Mesenchymal stem cell (in vitro differentiated cells and primary cell): ENCODE measurements around the gene TSSK6.

Source experiments
- DNase-seq: peaks from one replicate; pipeline ENCODE4 v3.0.0-alpha.2; 2013
- H2AFZ ChIP-seq: one replicate; pipeline ENCODE4 v1.6.1; 2013; ENCODE audit warnings: low read depth, mild to moderate bottlenecking, control low read depth, inconsistent platforms, low read length, moderate library complexity
- H2AK5ac ChIP-seq: 2 replicates; pipeline ENCODE4 v1.6.1; 2013; ENCODE audit warnings: low read length, moderate library complexity, mild to moderate bottlenecking, inconsistent platforms; ENCODE audit not compliant: severe bottlenecking
- H2BK120ac ChIP-seq: one replicate; pipeline ENCODE4 v1.6.1; 2013; ENCODE audit warnings: low read depth, mild to moderate bottlenecking, inconsistent platforms, low read length, moderate library complexity
- H2BK12ac ChIP-seq, 2 experiments: one replicate each; pipeline ENCODE4 v1.6.1; 2013; ENCODE audit warnings: inconsistent platforms in 2 of 2, low read length in 2 of 2, mild to moderate bottlenecking in 2 of 2, moderate library complexity in 2 of 2, control low read depth in 1 of 2
- H2BK15ac ChIP-seq: one replicate; pipeline ENCODE4 v1.6.1; 2013; ENCODE audit warnings: mild to moderate bottlenecking, low read depth, inconsistent platforms; ENCODE audit not compliant: poor library complexity, severe bottlenecking
- H2BK5ac ChIP-seq: 2 replicates; pipeline ENCODE4 v1.6.1; 2013; ENCODE audit warnings: low read depth, mild to moderate bottlenecking, low read length, control low read depth, inconsistent platforms; ENCODE audit not compliant: poor library complexity, severe bottlenecking
- H3K14ac ChIP-seq, 2 experiments: one replicate each; pipeline ENCODE4 v1.6.1; 2013; ENCODE audit warnings: inconsistent platforms in 2 of 2, low read length in 2 of 2, control low read depth in 1 of 2, mild to moderate bottlenecking in 1 of 2, moderate library complexity in 1 of 2
- H3K18ac ChIP-seq, 2 experiments: one replicate each; pipeline ENCODE4 v1.6.1; 2013; ENCODE audit warnings: inconsistent platforms in 2 of 2, low read length in 2 of 2, control low read depth in 1 of 2, low read depth in 1 of 2, mild to moderate bottlenecking in 1 of 2
- H3K23ac ChIP-seq, 2 experiments: one replicate each; pipeline ENCODE4 v1.6.1; 2013; ENCODE audit warnings: inconsistent platforms in 2 of 2, low read length in 2 of 2, mild to moderate bottlenecking in 2 of 2, moderate library complexity in 2 of 2, control low read depth in 1 of 2
- H3K27ac ChIP-seq: 2 replicates; pipeline ENCODE4 v1.5.1; 2013; ENCODE audit warnings: mild to moderate bottlenecking, moderate library complexity, low read length, control low read depth, inconsistent platforms; ENCODE audit not compliant: poor library complexity, severe bottlenecking
- H3K27me3 ChIP-seq, 2 experiments: 2 replicates each; pipeline versions ENCODE4 v1.6.1 to v1.7.0; 2013; ENCODE audit warnings: low read length in 2 of 2, mild to moderate bottlenecking in 2 of 2, moderate library complexity in 2 of 2, control low read depth in 1 of 2, inconsistent platforms in 1 of 2; ENCODE audit not compliant: control insufficient read depth in 1 of 2, insufficient read depth in 1 of 2
- H3K36me3 ChIP-seq, 2 experiments: 2 replicates each; pipeline versions ENCODE4 v1.6.1 to v1.7.0; 2013; ENCODE audit warnings: low read length in 2 of 2, control low read depth in 1 of 2, inconsistent platforms in 1 of 2, low read depth in 1 of 2, mild to moderate bottlenecking in 1 of 2; ENCODE audit not compliant: insufficient read depth in 2 of 2, control insufficient read depth in 1 of 2
- H3K4ac ChIP-seq, 2 experiments: one replicate each; pipeline ENCODE4 v1.6.1; 2013; ENCODE audit warnings: inconsistent platforms in 2 of 2, low read length in 2 of 2, mild to moderate bottlenecking in 2 of 2, moderate library complexity in 2 of 2, control low read depth in 1 of 2, low read depth in 1 of 2
- H3K4me1 ChIP-seq: 2 replicates; pipeline ENCODE4 v1.6.1; 2013; ENCODE audit warnings: low read depth, low read length, control low read depth; ENCODE audit not compliant: control insufficient read depth, insufficient read depth
- H3K4me2 ChIP-seq: 2 replicates; pipeline ENCODE4 v1.6.1; 2013; ENCODE audit warnings: low read length, mild to moderate bottlenecking, inconsistent platforms; ENCODE audit not compliant: poor library complexity, severe bottlenecking
- H3K4me3 ChIP-seq, 2 experiments: 2 replicates each; pipeline versions ENCODE4 v1.5.1 to v1.7.0; 2013; ENCODE audit warnings: low read length in 2 of 2, mild to moderate bottlenecking in 2 of 2, control low read depth in 1 of 2, low read depth in 1 of 2; ENCODE audit not compliant: insufficient read depth in 1 of 2
- H3K79me1 ChIP-seq: replicated peaks from 2 replicates; pipeline ENCODE4 v1.6.1; 2013; ENCODE audit warnings: mild to moderate bottlenecking, control low read depth, low read length, inconsistent platforms; ENCODE audit not compliant: poor library complexity, severe bottlenecking
- H3K9ac ChIP-seq: 2 replicates; pipeline ENCODE4 v1.7.0; 2013; ENCODE audit warnings: mild to moderate bottlenecking, low read length, moderate library complexity
- H3K9me3 ChIP-seq: 2 replicates; pipeline ENCODE4 v1.7.0; 2013; ENCODE audit warnings: mild to moderate bottlenecking, low read length; ENCODE audit not compliant: control insufficient read depth
- H4K8ac ChIP-seq: one replicate; pipeline ENCODE4 v1.6.1; 2013; ENCODE audit warnings: inconsistent platforms, mild to moderate bottlenecking, low read length, moderate library complexity
- H4K91ac ChIP-seq: one replicate; pipeline ENCODE4 v1.6.1; 2013; ENCODE audit warnings: mild to moderate bottlenecking, low read length, inconsistent platforms
- WGBS: methylation state at CpG from one replicate; pipeline ENCODE4 v1.1.7; 2013; ENCODE audit warnings: mixed read lengths; 5-methylcytosine and 5-hydroxymethylcytosine counted together

Gene TSSK6

DNA sequence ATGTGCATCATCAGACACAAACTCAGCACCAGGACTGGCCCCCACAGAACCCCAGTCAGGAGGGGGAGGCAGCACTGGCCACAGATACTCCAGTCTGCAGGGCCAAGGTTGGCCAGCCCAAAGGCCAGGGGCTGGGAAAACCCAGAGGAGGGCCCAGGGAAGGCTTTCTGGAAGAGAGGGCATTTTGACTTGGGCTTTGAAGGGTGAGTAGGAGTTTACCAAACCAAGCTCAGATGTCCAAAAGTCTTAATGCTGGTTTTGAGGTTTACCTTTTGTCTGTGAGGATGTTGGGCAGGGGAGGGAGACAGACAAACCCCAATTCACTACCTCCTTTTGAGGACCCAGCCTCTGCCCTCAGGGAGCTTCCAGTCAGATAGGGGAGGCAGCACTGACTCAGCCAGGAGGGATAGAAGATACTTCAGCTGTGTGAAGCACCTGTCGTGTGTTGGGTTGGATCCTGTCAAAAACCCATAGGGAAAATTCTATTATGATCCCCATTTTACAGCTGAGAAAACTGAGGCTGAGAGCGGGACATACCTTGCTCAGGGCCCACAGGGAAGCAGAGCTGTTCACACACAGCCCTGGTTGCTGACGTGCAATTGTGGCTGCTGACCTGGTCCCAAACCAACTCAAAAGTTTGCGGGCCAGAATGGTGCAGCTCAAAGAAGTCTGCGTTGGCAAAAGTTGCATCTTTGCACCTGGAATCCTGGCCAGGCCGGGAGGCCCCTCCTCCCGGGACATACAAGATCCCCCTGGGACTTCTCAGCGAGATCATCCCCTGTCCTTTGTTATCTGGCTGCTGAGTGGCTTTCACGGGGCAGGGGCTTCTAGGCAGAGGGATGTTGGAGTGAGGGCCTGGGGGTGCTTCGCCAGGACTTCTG is 35.9 kb upstream of the TSSK6 start:
- H2AK5ac ChIP-seq = no peak overlapping the region
- no peak overlapping the region for H3K4ac ChIP-seq
- 86% methylated on average over 10 of the region's 10 CpGs for WGBS
- H3K27ac ChIP-seq = no peak overlapping the region
- no peak overlapping the region for H2BK12ac ChIP-seq
- no peaks in the 10 kb centered on the region for H3K36me3 ChIP-seq
- H2BK15ac ChIP-seq = no peak overlapping the region
- H3K14ac ChIP-seq = no peak overlapping the region
- no peak overlapping the region for H2BK120ac ChIP-seq
- peaks cover 0 to 53% of the 10 kb centered on the region in 2 experiments for H3K27me3 ChIP-seq
- no peak overlapping the region for H2AFZ ChIP-seq
- H3K4me3 ChIP-seq = no peak overlapping the region
- H3K9ac ChIP-seq = no peak overlapping the region
- H4K8ac ChIP-seq = no peak overlapping the region
- no peak overlapping the region for H3K18ac ChIP-seq
- no peaks in the 10 kb centered on the region for H3K9me3 ChIP-seq
- peaks cover 19% of the 10 kb centered on the region for H3K4me1 ChIP-seq
- H4K91ac ChIP-seq = no peak overlapping the region
- H3K23ac ChIP-seq = no peak overlapping the region
- no peak overlapping the region for H2BK5ac ChIP-seq
- no peak overlapping the region for H3K4me2 ChIP-seq
- DNase-seq = no peak
- no peaks in the 10 kb centered on the region for H3K79me1 ChIP-seq

DNA sequence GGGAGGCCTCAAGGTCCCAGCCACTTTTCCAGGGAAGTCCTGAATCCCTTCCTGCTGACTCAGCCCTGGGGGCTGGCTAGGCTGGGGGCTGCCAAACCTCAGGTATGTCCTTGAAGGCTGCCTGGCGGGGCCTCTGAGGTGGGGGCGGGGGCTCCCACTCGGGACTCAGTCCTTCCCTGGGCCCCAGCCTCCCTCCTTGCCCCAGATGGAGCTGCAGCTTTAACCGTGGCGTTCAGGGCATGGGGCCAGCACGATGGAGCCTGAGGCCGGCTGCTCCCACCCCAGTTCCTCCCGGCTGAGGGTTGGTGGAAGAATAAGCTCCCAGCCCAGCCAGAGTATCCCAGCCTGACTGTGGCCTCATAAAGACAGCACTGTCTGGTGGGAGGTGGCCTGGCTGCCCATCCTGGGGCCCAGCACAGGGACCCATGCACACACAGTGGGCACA is 35.2 kb upstream of the TSSK6 start:
- Histone ChIP-seq H3K4me3 (no peak overlapping the region), H3K4me1 (peaks cover 19% of the 10 kb centered on the region), H2AFZ (no peak overlapping the region), H3K14ac (no peak overlapping the region), H2BK12ac (no peak overlapping the region), H3K36me3 (no peaks in the 10 kb centered on the region), H2BK120ac (no peak overlapping the region), H3K79me1 (no peaks in the 10 kb centered on the region), H4K8ac (no peak overlapping the region), H3K9me3 (no peaks in the 10 kb centered on the region), H2BK15ac (no peak overlapping the region), H3K9ac (no peak overlapping the region), H2BK5ac (no peak overlapping the region), H3K4me2 (no peak overlapping the region), H3K27me3 (peaks cover 0 to 55% of the 10 kb centered on the region in 2 experiments), H3K23ac (no peak overlapping the region), H2AK5ac (no peak overlapping the region), H4K91ac (no peak overlapping the region), H3K4ac (no peak overlapping the region), H3K18ac (no peak overlapping the region), H3K27ac (no peak overlapping the region)
- DNase-seq = no peak
- WGBS = 69% methylated on average over 8 of the region's 8 CpGs

DNA sequence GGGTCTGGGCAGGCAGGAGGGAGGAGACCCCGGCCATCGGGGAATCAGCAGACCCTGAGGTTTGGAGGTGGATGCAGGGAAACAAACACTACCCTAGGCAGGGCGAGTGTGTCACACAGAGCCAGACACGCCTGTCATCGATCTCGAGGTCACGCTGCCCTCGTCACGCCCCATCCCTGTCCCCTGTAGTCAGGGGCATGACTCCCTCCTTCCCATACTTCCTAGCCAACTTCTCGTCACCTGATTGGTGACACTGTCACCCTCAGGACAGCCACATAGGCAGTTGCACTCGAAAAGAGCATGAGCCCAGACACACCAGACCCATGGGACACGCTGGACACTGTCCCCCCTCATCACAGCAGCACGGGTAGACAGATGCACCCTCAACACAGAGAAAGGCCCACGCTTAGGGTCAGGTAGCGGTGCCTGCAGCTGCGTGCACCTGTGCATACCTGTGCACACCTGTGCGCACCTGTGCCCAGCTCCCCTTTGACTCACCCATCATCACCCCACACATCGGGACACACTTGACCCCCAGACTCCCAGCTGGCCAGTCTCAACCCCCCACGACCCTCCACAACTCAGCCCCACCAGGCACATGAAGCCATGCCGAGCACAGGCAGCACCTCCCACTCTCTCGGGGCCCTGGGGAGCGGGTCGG is 34.6 kb upstream of the TSSK6 start:
- no peak overlapping the region for H3K27ac ChIP-seq
- peaks cover 0 to 55% of the 10 kb centered on the region in 2 experiments for H3K27me3 ChIP-seq
- no peak overlapping the region for H2BK120ac ChIP-seq

More for the DNA sequence above, 34.6 kb upstream of the TSSK6 start:
- DNase-seq = no peak
- 79% methylated on average over 23 of the region's 23 CpGs for WGBS
- Histone ChIP-seq H2BK15ac (no peak overlapping the region), H2AK5ac (no peak overlapping the region), H3K4me1 (peaks cover 19% of the 10 kb centered on the region), H3K4me3 (no peak overlapping the region), H3K4ac (no peak overlapping the region), H3K14ac (peak overlapping the region in 1 of 2 experiments; percentile 24), H3K36me3 (peaks cover 0 to under 1% of the 10 kb centered on the region in 2 experiments), H2BK12ac (no peak overlapping the region), H3K9me3 (no peaks in the 10 kb centered on the region), H3K23ac (no peak overlapping the region), H2AFZ (no peak overlapping the region), H3K9ac (no peak overlapping the region), H3K4me2 (no peak overlapping the region), H4K91ac (no peak overlapping the region), H3K79me1 (no peaks in the 10 kb centered on the region), H4K8ac (no peak overlapping the region), H2BK5ac (no peak overlapping the region), H3K18ac (no peak overlapping the region)
